ENCODE measurements around the gene C1orf141.
"Not testable (repeated sequence)": the region's sequence is repeated elsewhere in the genome, so short reads cannot be mapped to it uniquely, and the experiment has no call there.

Gene C1orf141

GRCh38 chr1:67084765-67085318 is 49.9 kb downstream of the C1orf141 start:
- no peak for DNase-seq

GRCh38 chr1:67078291-67078690 is 56.5 kb downstream of the C1orf141 start:
- no peak for DNase-seq

- DNase-seq = no peak
Observed at GRCh38 chr1:67077593-67077992, 57.2 kb downstream of the C1orf141 start.

- DNase-seq = no peak
Observed at GRCh38 chr1:67072749-67073148, 62.0 kb downstream of the C1orf141 start.

GRCh38 chr1:67067655-67068054 is 67.1 kb downstream of the C1orf141 start:
- not testable (repeated sequence) for DNase-seq

- no peak for DNase-seq
Observed at GRCh38 chr1:67062412-67062811, 72.4 kb downstream of the C1orf141 start.

GRCh38 chr1:67061266-67061665 is 73.5 kb downstream of the C1orf141 start:
- DNase-seq = no peak

GRCh38 chr1:67060811-67061218 is 74.0 kb downstream of the C1orf141 start:
- peak; percentile 20 for DNase-seq

GRCh38 chr1:67059346-67059745 is 75.4 kb downstream of the C1orf141 start:
- no peak for DNase-seq

- no peak for DNase-seq
Observed at GRCh38 chr1:67058761-67059160, 76.0 kb downstream of the C1orf141 start.

GRCh38 chr1:67058242-67058641 is 76.5 kb downstream of the C1orf141 start:
- DNase-seq = no peak

GRCh38 chr1:67053785-67054772 is 80.7 kb downstream of the C1orf141 start, which contains the start of gene SLC35D1:
Gene SLC35D1, minus strand, starts transcription at chr1:67054148. Its CDS starts 135 bp downstream, at chr1:67054013.
- peak; percentile 73 for DNase-seq

- no peak for DNase-seq
Observed at GRCh38 chr1:67053535-67053784, 81.3 kb downstream of the C1orf141 start.

- peak; percentile 47 for DNase-seq
Observed at GRCh38 chr1:67052741-67053534, 81.8 kb downstream of the C1orf141 start.

- DNase-seq = no peak
Observed at GRCh38 chr1:67051196-67051595, 83.6 kb downstream of the C1orf141 start.

- no peak for DNase-seq
Observed at GRCh38 chr1:67044631-67045270, 90.0 kb downstream of the C1orf141 start.

- DNase-seq = no peak
Observed at GRCh38 chr1:67043366-67043765, 91.4 kb downstream of the C1orf141 start.
